ENCODE data around the gene NXF3. TPM values are rescaled to one million over a fixed set of nuclear protein-coding genes. Genes with fewer than 3 reads are reported as not detected.
A peak's percentile ranks its signal among the peaks of the same experiment; 100 is the strongest.
"Not testable (repeated sequence)": the region's sequence is repeated elsewhere in the genome, so short reads cannot be mapped to it uniquely, and the experiment has no call there.

The NXF3 gene
- total RNA-seq, 1 donor from 2014 or later, result not detected

GRCh38 chrX:103056902-103057301, 36.0 kb downstream of the NXF3 start:
- Histone ChIP-seq H3K9ac (ENCODE audit: low read length) (no peak overlapping the region), H3K9me3 (ENCODE audit: insufficient read depth, low read depth, low read length) (no peaks in the 10 kb centered on the region), H3K36me3 (ENCODE audit: insufficient read depth, low read length) (no peaks in the 10 kb centered on the region), H3K4me3 (ENCODE audit: insufficient read depth, low read depth, low read length) (no peak overlapping the region), H3K4me2 (ENCODE audit: low read length) (no peak overlapping the region), H3K27me3 (ENCODE audit: insufficient read depth, low read length) (no peaks in the 10 kb centered on the region), H4K20me1 (ENCODE audit: insufficient read depth, low read length) (no peaks in the 10 kb centered on the region), H3K79me2 (ENCODE audit: insufficient read depth, low read length) (no peaks in the 10 kb centered on the region), H3K4me1 (ENCODE audit: insufficient read depth, low read length) (no peaks in the 10 kb centered on the region), H3K27ac (ENCODE audit: low read depth, low read length) (no peak overlapping the region), H2AFZ (ENCODE audit: low read depth, low read length) (no peak overlapping the region)
- no peaks in the 10 kb centered on the region for H3K27me3 Mint-ChIP-seq (ENCODE audit: low read depth, unreplicated experiment)
- no peaks in the 10 kb centered on the region for H3K36me3 Mint-ChIP-seq (ENCODE audit: low read depth, unreplicated experiment)
- no peak for TF ChIP-seq EZH2 (IDR thresholded peaks at IDR 0.05; ENCODE audit: insufficient read depth, low read length)
- TF ChIP-seq, protein P1, sequence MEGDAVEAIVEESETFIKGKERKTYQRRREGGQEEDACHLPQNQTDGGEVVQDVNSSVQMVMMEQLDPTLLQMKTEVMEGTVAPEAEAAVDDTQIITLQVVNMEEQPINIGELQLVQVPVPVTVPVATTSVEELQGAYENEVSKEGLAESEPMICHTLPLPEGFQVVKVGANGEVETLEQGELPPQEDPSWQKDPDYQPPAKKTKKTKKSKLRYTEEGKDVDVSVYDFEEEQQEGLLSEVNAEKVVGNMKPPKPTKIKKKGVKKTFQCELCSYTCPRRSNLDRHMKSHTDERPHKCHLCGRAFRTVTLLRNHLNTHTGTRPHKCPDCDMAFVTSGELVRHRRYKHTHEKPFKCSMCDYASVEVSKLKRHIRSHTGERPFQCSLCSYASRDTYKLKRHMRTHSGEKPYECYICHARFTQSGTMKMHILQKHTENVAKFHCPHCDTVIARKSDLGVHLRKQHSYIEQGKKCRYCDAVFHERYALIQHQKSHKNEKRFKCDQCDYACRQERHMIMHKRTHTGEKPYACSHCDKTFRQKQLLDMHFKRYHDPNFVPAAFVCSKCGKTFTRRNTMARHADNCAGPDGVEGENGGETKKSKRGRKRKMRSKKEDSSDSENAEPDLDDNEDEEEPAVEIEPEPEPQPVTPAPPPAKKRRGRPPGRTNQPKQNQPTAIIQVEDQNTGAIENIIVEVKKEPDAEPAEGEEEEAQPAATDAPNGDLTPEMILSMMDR (IDR thresholded peaks at IDR 0.05; ENCODE audit: insufficient read depth, low read depth, low read length), result no peak
- FAIRE-seq (peak; percentile 68), DNase-seq (ENCODE audit: low read depth) (no peak)
- no peaks in the 10 kb centered on the region for H3K4me1 Mint-ChIP-seq (ENCODE audit: low read depth, unreplicated experiment)
- H3K9me3 Mint-ChIP-seq (ENCODE audit: unreplicated experiment), result no peaks in the 10 kb centered on the region
- no peak overlapping the region for H3K4me3 Mint-ChIP-seq (ENCODE audit: unreplicated experiment)
- H3K27ac Mint-ChIP-seq (ENCODE audit: unreplicated experiment), result no peak overlapping the region

DNA sequence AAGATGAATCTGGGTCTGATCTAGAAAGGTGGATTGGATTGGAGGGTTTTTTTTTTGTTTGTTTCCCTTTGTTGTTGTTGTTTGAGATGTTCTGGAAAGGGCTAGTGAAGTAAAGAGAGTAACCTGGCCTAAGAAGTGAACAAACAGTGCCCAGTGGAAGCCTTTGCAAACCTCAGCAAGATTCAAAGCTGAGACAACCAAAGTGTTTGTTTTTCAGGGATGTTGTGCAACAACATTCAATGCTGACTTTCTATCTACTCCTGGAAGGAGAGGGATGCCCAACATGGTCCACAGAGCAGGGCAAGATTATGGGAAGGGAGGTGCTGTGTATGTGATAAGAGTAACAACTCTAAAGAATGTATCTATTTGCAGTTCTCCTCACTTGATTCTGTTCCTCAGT, 40.3 kb downstream of the NXF3 start:
- H4K20me1 ChIP-seq (ENCODE audit: insufficient read depth, low read length), result no peaks in the 10 kb centered on the region
- H3K9me3 ChIP-seq (ENCODE audit: insufficient read depth, low read depth, low read length), result no peaks in the 10 kb centered on the region
- Mint-ChIP-seq H3K27ac (ENCODE audit: unreplicated experiment) (no peak overlapping the region), H3K4me1 (ENCODE audit: low read depth, unreplicated experiment) (no peaks in the 10 kb centered on the region), H3K36me3 (ENCODE audit: low read depth, unreplicated experiment) (no peaks in the 10 kb centered on the region), H3K4me3 (ENCODE audit: unreplicated experiment) (no peak overlapping the region), H3K27me3 (ENCODE audit: low read depth, unreplicated experiment) (peaks cover 3% of the 10 kb centered on the region), H3K9me3 (ENCODE audit: unreplicated experiment) (no peaks in the 10 kb centered on the region)
- TF ChIP-seq, protein P1 (IDR thresholded peaks at IDR 0.05; ENCODE audit: insufficient read depth, low read depth, low read length), result no peak
- no peak for TF ChIP-seq EZH2 (IDR thresholded peaks at IDR 0.05; ENCODE audit: insufficient read depth, low read length)
- no peak overlapping the region for H3K4me3 ChIP-seq (ENCODE audit: insufficient read depth, low read depth, low read length)
- no peak overlapping the region for H3K4me2 ChIP-seq (ENCODE audit: low read length)
- no peak overlapping the region for H2AFZ ChIP-seq (ENCODE audit: low read depth, low read length)
- DNase-seq (ENCODE audit: low read depth) (no peak), FAIRE-seq (no peak)
- no peaks in the 10 kb centered on the region for H3K79me2 ChIP-seq (ENCODE audit: insufficient read depth, low read length)
- H3K9ac ChIP-seq (ENCODE audit: low read length), result no peak overlapping the region
- no peaks in the 10 kb centered on the region for H3K27me3 ChIP-seq (ENCODE audit: insufficient read depth, low read length)
- no peak overlapping the region for H3K27ac ChIP-seq (ENCODE audit: low read depth, low read length)
- no peaks in the 10 kb centered on the region for H3K36me3 ChIP-seq (ENCODE audit: insufficient read depth, low read length)
- no peaks in the 10 kb centered on the region for H3K4me1 ChIP-seq (ENCODE audit: insufficient read depth, low read length)

DNA sequence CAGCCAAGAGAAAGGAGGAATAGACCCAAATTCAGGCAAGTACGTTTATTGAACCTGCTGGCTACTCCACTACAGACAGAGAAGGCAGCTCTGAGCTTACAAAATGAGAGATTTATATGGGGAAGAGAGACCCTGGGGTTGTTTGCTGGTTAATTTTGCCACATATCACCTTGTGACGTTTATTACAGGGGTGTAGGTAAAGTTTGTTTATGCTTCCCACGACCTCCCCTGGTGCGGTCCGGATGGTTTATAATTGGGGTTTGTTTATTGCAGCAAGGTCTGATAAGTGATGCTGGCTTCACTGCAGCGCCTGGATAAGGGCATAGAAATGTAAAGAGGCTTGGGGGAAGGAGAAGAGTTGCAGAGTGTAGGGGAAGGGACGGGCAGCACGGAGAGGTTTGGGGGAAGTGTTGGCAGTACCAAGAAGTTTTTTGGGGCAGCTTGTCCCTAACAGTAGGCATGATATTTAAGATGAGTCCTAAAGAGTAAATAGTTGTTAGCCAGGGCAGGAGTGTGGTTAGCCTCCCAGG, 41.6 kb downstream of the NXF3 start:
- no peaks in the 10 kb centered on the region for H3K4me1 ChIP-seq (ENCODE audit: insufficient read depth, low read length)
- no peaks in the 10 kb centered on the region for H3K36me3 Mint-ChIP-seq (ENCODE audit: low read depth, unreplicated experiment)
- H3K27ac Mint-ChIP-seq (ENCODE audit: unreplicated experiment), result no peak overlapping the region
- peaks cover 3% of the 10 kb centered on the region for H3K27me3 Mint-ChIP-seq (ENCODE audit: low read depth, unreplicated experiment)
- H3K4me1 Mint-ChIP-seq (ENCODE audit: low read depth, unreplicated experiment), result no peaks in the 10 kb centered on the region
- no peaks in the 10 kb centered on the region for H3K36me3 ChIP-seq (ENCODE audit: insufficient read depth, low read length)
- no peak overlapping the region for H3K4me3 Mint-ChIP-seq (ENCODE audit: unreplicated experiment)
- no peaks in the 10 kb centered on the region for H3K9me3 ChIP-seq (ENCODE audit: insufficient read depth, low read depth, low read length)
- H3K9ac ChIP-seq (ENCODE audit: low read length), result no peak overlapping the region
- no peaks in the 10 kb centered on the region for H3K27me3 ChIP-seq (ENCODE audit: insufficient read depth, low read length)
- H3K79me2 ChIP-seq (ENCODE audit: insufficient read depth, low read length), result no peaks in the 10 kb centered on the region
- H3K9me3 Mint-ChIP-seq (ENCODE audit: unreplicated experiment), result peaks cover 2% of the 10 kb centered on the region
- H4K20me1 ChIP-seq (ENCODE audit: insufficient read depth, low read length), result no peaks in the 10 kb centered on the region
- no peak overlapping the region for H3K4me3 ChIP-seq (ENCODE audit: insufficient read depth, low read depth, low read length)
- no peak for DNase-seq (ENCODE audit: low read depth)
- H3K27ac ChIP-seq (ENCODE audit: low read depth, low read length), result no peak overlapping the region
- peak; percentile 9 for FAIRE-seq
- no peak overlapping the region for H2AFZ ChIP-seq (ENCODE audit: low read depth, low read length)
- TF ChIP-seq, protein P1 (IDR thresholded peaks at IDR 0.05; ENCODE audit: insufficient read depth, low read depth, low read length), result no peak
- no peak for TF ChIP-seq EZH2 (IDR thresholded peaks at IDR 0.05; ENCODE audit: insufficient read depth, low read length)
- no peak overlapping the region for H3K4me2 ChIP-seq (ENCODE audit: low read length)

- not testable (repeated sequence) for H4K20me1 ChIP-seq (ENCODE audit: insufficient read depth, low read length); H3K4me2 ChIP-seq (ENCODE audit: low read length); H3K4me3 Mint-ChIP-seq (ENCODE audit: unreplicated experiment); H3K9me3 ChIP-seq (ENCODE audit: insufficient read depth, low read depth, low read length); H3K4me3 ChIP-seq (ENCODE audit: insufficient read depth, low read depth, low read length); H3K4me1 Mint-ChIP-seq (ENCODE audit: low read depth, unreplicated experiment); H3K4me1 ChIP-seq (ENCODE audit: insufficient read depth, low read length); H3K27me3 Mint-ChIP-seq (ENCODE audit: low read depth, unreplicated experiment); H3K27ac ChIP-seq (ENCODE audit: low read depth, low read length); H3K36me3 ChIP-seq (ENCODE audit: insufficient read depth, low read length); DNase-seq (ENCODE audit: low read depth); H2AFZ ChIP-seq (ENCODE audit: low read depth, low read length); H3K27me3 ChIP-seq (ENCODE audit: insufficient read depth, low read length); H3K9ac ChIP-seq (ENCODE audit: low read length); H3K9me3 Mint-ChIP-seq (ENCODE audit: unreplicated experiment); H3K27ac Mint-ChIP-seq (ENCODE audit: unreplicated experiment); H3K79me2 ChIP-seq (ENCODE audit: insufficient read depth, low read length); H3K36me3 Mint-ChIP-seq (ENCODE audit: low read depth, unreplicated experiment)
- peak; percentile 39 for FAIRE-seq
Observed at GRCh38 chrX:103033371-103033770, 59.6 kb downstream of the NXF3 start.

All from astrocyte (in vitro differentiated cells and primary cell).